Immature natural killer cell (primary cell): ENCODE data around the gene PEX11G. TPM values are rescaled to one million over a fixed set of nuclear protein-coding genes. Genes with fewer than 3 reads are reported as not detected.
"Not testable (repeated sequence)": the region's sequence is repeated elsewhere in the genome, so short reads cannot be mapped to it uniquely, and the experiment has no call there.

ENCODE experiments used
- DNase-seq, 3 donors: peaks; one replicate each; pipeline ENCODE4 v3.0.0; 2022; ENCODE audit warnings: mixed read lengths in 1 of 3
- H3K27ac Mint-ChIP-seq, 6 donors: one replicate each; pipeline ENCODE4 v1.8.0; 2020; ENCODE audit warnings: mixed read lengths in 6 of 6, mild to moderate bottlenecking in 5 of 6, inconsistent platforms in 4 of 6, moderate library complexity in 3 of 6
- H3K27me3 Mint-ChIP-seq, 3 donors: one replicate each; pipeline ENCODE4 v1.8.0; 2020 to 2021; ENCODE audit warnings: low read depth in 3 of 3, mild to moderate bottlenecking in 3 of 3, mixed read lengths in 3 of 3, moderate library complexity in 3 of 3, inconsistent platforms in 1 of 3
- H3K36me3 Mint-ChIP-seq, 3 donors: one replicate each; pipeline ENCODE4 v1.8.0; 2020; ENCODE audit warnings: mixed read lengths in 3 of 3, inconsistent platforms in 2 of 3, mild to moderate bottlenecking in 2 of 3
- H3K4me1 Mint-ChIP-seq, 2 donors: one replicate each; pipeline ENCODE4 v1.8.0; 2020; ENCODE audit warnings: inconsistent platforms in 2 of 2, mild to moderate bottlenecking in 2 of 2, mixed read lengths in 2 of 2, moderate library complexity in 1 of 2
- H3K4me3 Mint-ChIP-seq, 5 donors: one replicate each; pipeline ENCODE4 v1.8.0; 2020; ENCODE audit warnings: mild to moderate bottlenecking in 5 of 5, mixed read lengths in 5 of 5, inconsistent platforms in 3 of 5, moderate library complexity in 3 of 5
- H3K9me3 Mint-ChIP-seq, 6 donors: one replicate each; pipeline ENCODE4 v1.8.0; 2020; ENCODE audit warnings: mild to moderate bottlenecking in 6 of 6, mixed read lengths in 6 of 6, inconsistent platforms in 4 of 6, moderate library complexity in 3 of 6
- polyA plus RNA-seq, 3 donors: library from polyadenylated mRNA; unstranded; fragments of 300-500 nt; fragmentation: Illumina TruSeq; gene quantifications; one replicate each; pipeline ENCODE4 v1.2.3, GENCODE V29; 2021

PEX11G gene
- polyA plus RNA-seq, 3 donors from 2014 or later: 0.21 to 2.8 (median 1.2) TPM

- Mint-ChIP-seq H3K4me1 (no peaks in the 10 kb centered on the region), H3K27ac (peak overlapping the region in 4 of 6 donors; percentile 2 to 71 (median 48)), H3K9me3 (no peaks in the 10 kb centered on the region), H3K4me3 (no peak overlapping the region), H3K36me3 (no peaks in the 10 kb centered on the region), H3K27me3 (peaks cover 0 to 1% (median 1%) of the 10 kb centered on the region in 3 donors)
- DNase-seq: no peak
Observed at GRCh38 chr19:7435586-7435985, 53.2 kb downstream of the PEX11G start.

DNA sequence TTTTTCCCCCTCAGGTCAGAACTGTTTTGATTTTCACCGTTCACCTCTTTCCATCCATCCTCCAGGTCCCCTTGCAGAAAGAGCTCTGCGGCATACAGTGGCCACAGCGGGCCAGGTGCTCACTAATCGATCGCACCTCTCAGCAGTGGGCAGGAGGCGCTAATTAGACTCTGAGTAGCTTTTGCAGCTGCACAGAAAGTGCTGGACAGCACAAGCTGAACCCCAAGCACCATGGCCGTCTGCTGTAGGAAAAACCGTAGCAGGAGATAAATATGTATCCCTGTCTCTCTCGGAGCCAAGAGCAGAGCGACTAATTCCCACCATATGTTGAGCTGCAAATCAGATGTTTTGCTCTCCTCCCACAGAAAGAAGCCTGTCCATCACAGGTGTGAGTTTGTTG lies 54.4 kb downstream of the PEX11G start:
- Mint-ChIP-seq H3K9me3 (no peaks in the 10 kb centered on the region), H3K27me3 (peaks cover 0 to 1% (median 1%) of the 10 kb centered on the region in 3 donors), H3K4me1 (peaks cover 0 to 4% of the 10 kb centered on the region in 2 donors)

GRCh38 chr19:7433456-7433855 lies 55.4 kb downstream of the PEX11G start:
- not testable (repeated sequence) for DNase-seq, H3K9me3 Mint-ChIP-seq, H3K4me1 Mint-ChIP-seq, H3K27ac Mint-ChIP-seq, H3K4me3 Mint-ChIP-seq, H3K36me3 Mint-ChIP-seq, H3K27me3 Mint-ChIP-seq

More for the DNA sequence above, 54.4 kb downstream of the PEX11G start:
- no peaks in the 10 kb centered on the region for H3K36me3 Mint-ChIP-seq
- H3K4me3 Mint-ChIP-seq: no peak overlapping the region
- H3K27ac Mint-ChIP-seq: peak overlapping the region in 1 of 6 donors; percentile 31
- DNase-seq: no peak

GRCh38 chr19:7429638-7430282 lies 59.1 kb downstream of the PEX11G start:
- H3K27ac Mint-ChIP-seq: peak overlapping the region in 1 of 6 donors; percentile 49

DNA sequence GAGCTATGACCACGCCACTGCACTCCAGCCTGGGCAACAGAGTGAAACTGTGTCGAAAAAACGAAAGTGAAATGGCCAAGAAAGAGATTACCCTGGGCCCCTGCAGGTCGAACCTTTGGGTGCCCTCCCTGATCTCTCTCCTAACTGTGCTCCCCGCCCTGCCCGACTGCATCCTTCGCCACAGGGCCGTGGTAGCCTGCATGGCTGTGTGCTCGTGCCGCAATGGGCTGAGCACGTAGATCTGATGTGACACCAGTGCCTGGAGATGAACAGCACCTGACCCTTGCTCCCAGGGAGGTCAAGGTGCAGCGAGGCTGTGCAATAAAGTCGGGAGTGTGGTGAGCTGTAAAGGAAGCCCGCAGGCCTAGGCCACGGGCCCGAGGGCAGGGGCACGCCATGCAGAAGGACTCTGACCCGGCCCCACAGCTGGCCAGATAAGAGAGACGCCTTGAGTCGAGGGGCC lies 60.2 kb downstream of the PEX11G start:
- Mint-ChIP-seq H3K27ac (peak overlapping the region in 2 of 6 donors; percentile 10 to 74), H3K36me3 (peaks cover 0 to 3% (median 0%) of the 10 kb centered on the region in 3 donors), H3K4me1 (peaks cover 12% of the 10 kb centered on the region in 2 donors), H3K4me3 (no peak overlapping the region), H3K9me3 (no peaks in the 10 kb centered on the region), H3K27me3 (no peaks in the 10 kb centered on the region)
- DNase-seq: no peak

More at GRCh38 chr19:7429638-7430282, 59.1 kb downstream of the PEX11G start:
- peaks cover 0 to 1% (median 0%) of the 10 kb centered on the region in 3 donors for H3K27me3 Mint-ChIP-seq
- no peak overlapping the region for H3K4me3 Mint-ChIP-seq
- DNase-seq: no peak
- no peaks in the 10 kb centered on the region for H3K9me3 Mint-ChIP-seq
- H3K4me1 Mint-ChIP-seq: peaks cover 12% of the 10 kb centered on the region in 2 donors
- H3K36me3 Mint-ChIP-seq: peaks cover 0 to 3% (median 0%) of the 10 kb centered on the region in 3 donors

- peaks cover 0 to 3% (median 0%) of the 10 kb centered on the region in 3 donors for H3K36me3 Mint-ChIP-seq
- H3K4me3 Mint-ChIP-seq: no peak overlapping the region
Observed at GRCh38 chr19:7427944-7428343, 60.9 kb downstream of the PEX11G start.

GRCh38 chr19:7426986-7427385 lies 61.8 kb downstream of the PEX11G start:
- DNase-seq: no peak
- no peak overlapping the region for H3K27ac Mint-ChIP-seq
- H3K4me1 Mint-ChIP-seq: peaks cover 12 to 17% of the 10 kb centered on the region in 2 donors
- peaks cover 2 to 5% (median 4%) of the 10 kb centered on the region in 3 donors for H3K36me3 Mint-ChIP-seq
- H3K4me3 Mint-ChIP-seq: no peak overlapping the region
- H3K9me3 Mint-ChIP-seq: no peaks in the 10 kb centered on the region
- peaks cover 0 to 2% (median 0%) of the 10 kb centered on the region in 3 donors for H3K27me3 Mint-ChIP-seq

More at GRCh38 chr19:7427944-7428343, 60.9 kb downstream of the PEX11G start:
- no peak for DNase-seq
- no peaks in the 10 kb centered on the region for H3K9me3 Mint-ChIP-seq
- peaks cover 12% of the 10 kb centered on the region in 2 donors for H3K4me1 Mint-ChIP-seq
- H3K27ac Mint-ChIP-seq: peak overlapping the region in 4 of 6 donors; percentile 1 to 70 (median 42)
- H3K27me3 Mint-ChIP-seq: peaks cover 0 to under 1% (median 0%) of the 10 kb centered on the region in 3 donors

Other genes with a start within 250 kb of the PEX11G start
- under 1 TPM; 0.03 to 0.29 (median 0.04) TPM for gene INSR, start 194.6 kb downstream of the PEX11G start, polyA plus RNA-seq
- 1 to 10 TPM in 2 of 3 donors, under 1 TPM in 1; 0.86 to 7.8 (median 1.2) TPM for gene ARHGEF18, start 140.1 kb downstream of the PEX11G start, polyA plus RNA-seq
- gene ZNF358, start 27.1 kb upstream of the PEX11G start, polyA plus RNA-seq: 1 to 10 TPM; 1.3 to 3.1 (median 1.8) TPM
- gene MCOLN1, start 33.6 kb upstream of the PEX11G start, polyA plus RNA-seq: 10 to 100 TPM in 1 of 3 donors, 1 to 10 TPM in 2; 6.6 to 17.1 (median 9.5) TPM
- gene PNPLA6, start 46.7 kb upstream of the PEX11G start, polyA plus RNA-seq: 10 to 100 TPM in 1 of 3 donors, 1 to 10 TPM in 2; 4.9 to 17.5 (median 9.8) TPM
- gene CAMSAP3, start 106.8 kb upstream of the PEX11G start, polyA plus RNA-seq: not detected
- gene XAB2, start 140.5 kb upstream of the PEX11G start, polyA plus RNA-seq: 10 to 100 TPM in 2 of 3 donors, 1 to 10 TPM in 1; 5.5 to 13.3 (median 12.4) TPM
- gene PET100, start 140.8 kb upstream of the PEX11G start, polyA plus RNA-seq: 100 to 1,000 TPM; 107 to 376 (median 255) TPM
- gene PCP2, start 144.7 kb upstream of the PEX11G start, polyA plus RNA-seq: under 1 TPM in 1 of 3 donors, not detected in 2; 0.58 TPM
- gene STXBP2, start 148.1 kb upstream of the PEX11G start, polyA plus RNA-seq: 100 to 1,000 TPM in 2 of 3 donors, 10 to 100 TPM in 1; 73.7 to 115 (median 100) TPM
- 1 to 10 TPM in 1 of 3 donors, not detected in 2; 1.4 TPM for gene RETN, start 180.0 kb upstream of the PEX11G start, polyA plus RNA-seq
- gene MCEMP1, start 188.1 kb upstream of the PEX11G start, polyA plus RNA-seq: under 1 TPM in 1 of 3 donors, not detected in 2; 0.14 TPM
- gene TRAPPC5, start 191.8 kb upstream of the PEX11G start, polyA plus RNA-seq: 100 to 1,000 TPM; 109 to 217 (median 115) TPM
- under 1 TPM in 2 of 3 donors, not detected in 1; 0.29 to 0.50 TPM for gene FCER2, start 213.1 kb upstream of the PEX11G start, polyA plus RNA-seq
- under 1 TPM in 1 of 3 donors, not detected in 2; 0.43 TPM for gene CLEC4G, start 243.1 kb upstream of the PEX11G start, polyA plus RNA-seq